NCI-H1436 (cell line): ENCODE measurements around the gene TIAM1.

Experiments
- DNase-seq: peaks from one replicate; lab custom pipeline; 2025; lab: John Stamatoyannopoulos, UW

Gene TIAM1

DNA sequence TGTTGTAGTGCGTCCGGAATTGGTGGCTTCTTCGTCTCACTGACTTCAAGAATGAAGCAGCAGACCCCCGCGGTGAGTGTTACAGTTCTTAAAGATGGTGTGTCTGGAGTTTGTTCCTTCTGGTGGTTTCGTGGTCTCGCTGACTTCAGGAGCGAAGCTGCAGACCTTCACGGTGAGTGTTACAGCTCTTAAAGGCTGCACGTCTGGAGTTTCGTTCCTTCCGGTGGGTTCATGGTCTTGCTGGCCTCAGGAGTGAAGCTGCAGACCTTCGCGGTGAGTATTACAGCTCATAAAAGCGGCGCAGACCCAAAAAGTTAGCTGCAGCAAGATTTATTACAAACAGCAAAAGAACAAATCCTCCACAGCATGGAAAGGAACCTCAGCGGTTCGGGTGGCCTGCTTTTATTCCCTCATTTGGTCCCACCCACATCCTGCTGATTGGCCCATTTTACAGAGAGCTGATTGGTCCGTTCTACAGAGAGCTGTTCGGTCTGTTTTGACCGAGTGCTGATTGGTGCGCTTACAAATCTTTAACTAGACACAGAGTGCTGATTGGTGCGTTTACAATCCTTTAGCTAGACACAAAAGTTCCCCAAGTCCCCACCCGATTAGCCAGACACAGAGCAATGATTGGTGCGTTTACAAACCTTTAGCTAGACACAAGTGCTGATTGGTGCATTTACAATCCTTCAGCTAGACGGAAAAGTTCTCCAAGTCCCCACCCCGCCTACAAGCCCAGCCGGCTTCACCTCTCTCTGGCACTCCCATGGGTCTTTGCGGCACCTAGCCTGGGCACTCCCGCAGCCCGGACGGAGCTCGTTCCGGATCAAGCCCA, 256.2 kb downstream of the TIAM1 start:
- no peak for DNase-seq

DNA sequence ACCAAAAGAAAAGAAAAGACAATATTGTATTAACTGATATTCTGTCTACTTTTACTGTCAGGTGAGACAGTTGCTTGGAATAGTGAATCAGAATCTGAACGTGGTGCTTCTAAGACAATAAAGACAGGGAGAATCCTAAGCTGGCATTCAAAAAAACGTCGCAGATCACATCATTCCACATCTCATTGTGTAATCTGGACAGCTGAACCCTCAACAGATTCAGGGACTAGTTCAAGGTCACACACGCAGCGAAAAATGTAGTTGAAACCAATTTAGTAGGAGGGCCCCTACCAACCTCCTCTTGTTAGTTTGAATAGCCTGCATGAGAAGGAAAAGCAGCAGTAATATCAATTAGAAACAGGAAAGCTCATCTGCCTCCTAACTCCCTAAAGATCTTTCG, 259.4 kb downstream of the TIAM1 start:
- DNase-seq: no peak

DNA sequence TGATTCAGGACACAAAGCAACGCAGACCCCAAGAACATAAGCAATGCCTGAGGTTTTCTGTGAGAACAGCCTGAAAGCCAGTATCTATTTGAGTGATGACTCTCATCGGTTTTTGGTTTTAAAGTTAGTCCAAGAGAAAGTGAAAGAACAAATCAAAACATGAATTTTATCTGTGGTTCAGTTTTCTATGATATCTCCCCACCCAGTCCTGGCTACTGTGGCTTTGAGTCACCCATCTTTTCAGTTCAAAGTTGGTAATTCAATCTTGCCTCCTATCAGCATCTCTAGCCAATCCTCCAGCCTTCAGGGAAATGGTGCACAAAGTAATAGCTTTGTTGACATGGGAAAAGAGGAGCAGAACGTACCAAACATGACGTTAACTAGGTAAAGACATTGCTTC, 265.3 kb downstream of the TIAM1 start:
- no peak for DNase-seq

DNA sequence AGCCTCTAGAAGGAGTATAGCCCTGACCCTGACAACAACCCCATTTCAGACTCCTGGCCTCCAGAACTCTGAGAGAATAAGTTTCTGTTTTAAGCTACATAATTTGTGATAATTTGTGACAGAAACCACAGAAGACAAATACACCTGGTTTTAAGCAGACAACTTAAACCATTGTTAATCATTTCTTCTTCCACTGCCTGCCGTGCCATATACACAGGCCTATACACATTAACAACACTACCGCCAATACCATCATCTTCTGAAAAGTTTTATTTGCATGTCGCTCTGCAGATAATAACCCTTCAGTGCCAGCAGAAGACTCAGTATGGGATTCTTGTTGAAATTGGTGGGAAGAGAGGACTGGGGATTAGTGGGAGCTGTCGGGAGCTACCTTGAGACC, 265.8 kb downstream of the TIAM1 start:
- no peak for DNase-seq

DNA sequence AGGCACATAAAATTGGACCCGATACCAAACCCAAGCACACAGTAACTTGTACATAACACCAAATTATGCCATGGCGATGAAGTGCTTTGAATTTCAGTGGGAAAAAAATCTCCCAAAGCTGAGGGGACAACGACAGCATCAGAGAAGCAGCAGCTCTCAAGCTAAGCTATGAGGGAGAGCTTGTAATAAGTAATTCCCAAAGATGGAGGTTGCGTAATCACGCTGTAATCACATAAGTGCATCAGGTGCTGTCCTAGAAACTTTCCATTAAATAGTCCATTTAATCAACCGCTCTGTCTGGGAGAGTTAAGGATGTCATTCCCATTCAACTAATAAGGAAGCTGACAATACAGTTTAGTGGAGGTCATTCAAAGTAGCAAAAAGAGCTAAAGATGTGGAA, 268.2 kb downstream of the TIAM1 start:
- DNase-seq: no peak

DNA sequence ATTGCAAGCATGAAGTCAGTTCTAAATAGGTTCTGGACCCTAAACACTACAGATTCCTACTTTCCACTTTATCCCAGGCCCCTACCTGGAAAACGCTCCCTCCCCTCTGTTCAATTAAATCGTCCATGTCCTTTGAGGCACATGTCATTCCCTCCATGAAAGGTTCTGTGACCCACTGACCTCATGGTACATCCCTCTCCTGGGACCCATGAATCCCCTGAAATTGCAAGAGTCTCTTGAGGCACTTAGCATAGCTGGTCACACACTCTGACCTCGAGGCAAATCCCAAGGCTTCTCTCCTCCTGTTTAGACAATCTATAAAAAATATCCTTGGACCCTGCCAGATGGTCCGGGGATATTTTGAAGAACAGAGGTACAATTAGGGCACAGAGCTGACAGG, 271.5 kb downstream of the TIAM1 start:
- DNase-seq: no peak
